HG02852 (cell line): Measurements from ENCODE around the gene SIRT3.
"Not testable (repeated sequence)": the region's sequence is repeated elsewhere in the genome, so short reads cannot be mapped to it uniquely, and the experiment has no call there.

Source experiments
- ATAC-seq: cut with Tn5 transposase; IDR thresholded peaks from one replicate; pipeline ENCODE4 v1.9.1; 2021; ENCODE audit warnings: mild to moderate bottlenecking, moderate library complexity; ENCODE audit not compliant: unreplicated experiment

Gene SIRT3

GRCh38 chr11:204587-205109 is 31.5 kb downstream of the SIRT3 start:
- ATAC-seq: no peak

GRCh38 chr11:203945-204586 is 32.1 kb downstream of the SIRT3 start:
- no peak for ATAC-seq

GRCh38 chr11:203056-203944 is 32.8 kb downstream of the SIRT3 start:
- ATAC-seq: no peak

- no peak for ATAC-seq
Measured at GRCh38 chr11:202490-202889, 33.7 kb downstream of the SIRT3 start.

- ATAC-seq: no peak
Measured at GRCh38 chr11:201966-202365, 34.2 kb downstream of the SIRT3 start.

GRCh38 chr11:200224-201003 is 35.7 kb downstream of the SIRT3 start:
- no peak for ATAC-seq

- no peak for ATAC-seq
Measured at GRCh38 chr11:199782-200181, 36.4 kb downstream of the SIRT3 start.

- no peak for ATAC-seq
Measured at GRCh38 chr11:199004-199581, 37.0 kb downstream of the SIRT3 start.

- no peak for ATAC-seq
Measured at GRCh38 chr11:198236-198806, 37.8 kb downstream of the SIRT3 start.

GRCh38 chr11:197741-198235 is 38.4 kb downstream of the SIRT3 start:
- no peak for ATAC-seq

- no peak for ATAC-seq
Measured at GRCh38 chr11:196786-197731, 39.1 kb downstream of the SIRT3 start.

- ATAC-seq: not testable (repeated sequence)
Measured at GRCh38 chr11:193481-193880, 42.7 kb downstream of the SIRT3 start.

GRCh38 chr11:192674-193128 is 43.4 kb downstream of the SIRT3 start, which contains the start of gene SCGB1C1:
TSS of gene SCGB1C1 (plus strand) at chr11:193078. CDS start at chr11:193100, 22 bp downstream.
- ATAC-seq: not testable (repeated sequence)

- ATAC-seq: not testable (repeated sequence)
Measured at GRCh38 chr11:191490-192478, 44.4 kb downstream of the SIRT3 start.

- ATAC-seq: not testable (repeated sequence)
Measured at GRCh38 chr11:190546-190945, 45.6 kb downstream of the SIRT3 start.

GRCh38 chr11:189843-190311 is 46.3 kb downstream of the SIRT3 start:
- not testable (repeated sequence) for ATAC-seq

- ATAC-seq: not testable (repeated sequence)
Measured at GRCh38 chr11:189200-189783, 46.9 kb downstream of the SIRT3 start.
